HG03108 (cell line): Measurements from ENCODE around the gene MOB2.
"Not testable (repeated sequence)": the region's sequence is repeated elsewhere in the genome, so short reads cannot be mapped to it uniquely, and the experiment has no call there.

Experiments used
- ATAC-seq: cut with Tn5 transposase; IDR thresholded peaks from one replicate; pipeline ENCODE4 v1.9.1; 2021; ENCODE audit warnings: moderate library complexity; ENCODE audit not compliant: unreplicated experiment

Gene MOB2

GRCh38 chr11:1444823-1445422 is 41.7 kb downstream of the MOB2 start:
- no peak for ATAC-seq

DNA sequence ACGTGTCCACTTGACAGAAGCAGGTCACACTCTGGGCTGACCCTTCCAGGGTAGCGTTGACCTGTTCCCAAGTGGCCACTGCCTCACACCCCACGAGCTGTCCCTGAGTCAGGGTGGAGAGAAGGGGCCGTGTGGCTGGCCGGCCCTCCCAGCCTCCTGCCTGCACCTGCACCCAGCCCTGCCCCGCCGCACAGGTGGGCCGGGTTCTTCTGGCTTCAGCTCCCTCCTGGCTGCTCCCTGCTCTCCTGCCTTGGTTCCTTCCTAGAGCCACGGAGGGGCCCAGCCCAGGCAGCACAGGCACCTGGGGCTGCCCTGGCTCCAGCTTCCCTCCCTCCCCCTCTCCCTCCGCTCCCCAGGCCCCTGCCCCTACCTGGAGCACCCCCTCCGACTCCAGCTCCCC is 42.3 kb downstream of the MOB2 start:
- ATAC-seq: no peak

DNA sequence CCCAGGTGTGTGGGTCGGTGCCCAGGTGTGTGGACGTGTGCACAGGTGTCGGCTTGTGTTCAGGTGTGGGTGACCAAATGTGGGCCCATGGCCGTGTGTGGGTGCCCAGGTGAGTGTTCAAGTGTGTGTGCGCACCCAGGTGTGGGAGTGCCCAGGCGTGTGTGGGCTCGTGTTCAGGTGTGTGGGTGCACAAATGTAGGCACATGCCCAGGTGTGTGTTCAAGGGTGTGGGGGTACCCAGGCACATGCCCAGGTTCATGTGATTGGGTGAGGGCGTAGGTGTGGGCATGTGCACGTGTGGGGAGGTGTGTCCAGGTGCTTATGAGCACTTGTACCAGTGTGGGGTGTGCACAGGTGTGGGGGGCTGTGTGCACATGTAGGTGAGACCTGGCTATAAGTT is 42.8 kb downstream of the MOB2 start:
- ATAC-seq: no peak

DNA sequence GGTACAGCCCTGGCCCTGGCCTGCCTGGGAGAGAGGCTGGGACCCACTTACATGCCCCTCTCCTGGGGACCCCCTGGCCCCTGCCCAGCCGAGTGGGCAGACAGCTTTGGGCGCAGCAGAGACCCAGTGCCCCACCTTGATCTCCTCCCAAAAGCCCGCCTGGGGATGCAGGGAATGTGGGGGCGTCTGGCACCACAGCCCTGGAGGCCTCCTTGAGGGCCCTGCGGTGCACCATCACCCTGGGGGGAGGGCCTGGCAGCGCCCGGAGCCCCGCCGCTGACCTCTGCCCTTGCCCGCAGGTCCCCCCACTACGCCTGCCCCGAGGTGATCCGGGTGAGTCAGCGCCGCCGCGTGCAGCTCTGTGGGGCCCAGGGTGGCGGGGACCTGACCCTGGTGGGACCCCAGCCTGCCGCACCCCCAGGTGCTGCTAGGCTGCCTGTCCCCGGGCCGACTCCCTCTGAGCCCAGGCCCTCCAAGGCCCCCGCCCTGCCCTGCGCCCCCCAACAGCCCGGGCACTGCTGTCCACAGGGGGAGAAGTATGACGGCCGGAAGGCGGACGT is 43.7 kb downstream of the MOB2 start:
- ATAC-seq: no peak

DNA sequence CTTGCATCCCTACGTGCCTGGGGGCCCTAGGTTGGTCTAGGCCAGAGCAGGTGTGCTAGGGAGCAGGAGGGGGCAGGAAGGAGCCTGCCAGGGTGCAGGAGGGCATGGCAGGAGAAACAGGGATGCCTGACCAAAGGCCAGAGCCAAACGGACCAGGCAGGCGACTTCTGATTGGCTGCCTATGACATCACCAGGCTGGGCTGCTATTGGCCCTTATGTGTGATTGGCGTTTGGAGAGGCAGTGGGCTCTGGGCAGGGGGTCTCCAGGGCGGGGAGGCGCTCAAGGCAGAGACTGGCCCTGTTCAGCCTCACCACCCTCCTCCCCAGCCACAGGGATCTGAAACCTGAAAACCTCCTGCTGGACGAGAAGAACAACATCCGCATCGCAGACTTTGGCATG is 44.4 kb downstream of the MOB2 start:
- no peak for ATAC-seq

GRCh38 chr11:1440496-1440895 is 46.1 kb downstream of the MOB2 start:
- ATAC-seq: no peak

- ATAC-seq: no peak
Observed at GRCh38 chr11:1440066-1440465, 46.5 kb downstream of the MOB2 start.

GRCh38 chr11:1439341-1439740 is 47.2 kb downstream of the MOB2 start:
- ATAC-seq: no peak

DNA sequence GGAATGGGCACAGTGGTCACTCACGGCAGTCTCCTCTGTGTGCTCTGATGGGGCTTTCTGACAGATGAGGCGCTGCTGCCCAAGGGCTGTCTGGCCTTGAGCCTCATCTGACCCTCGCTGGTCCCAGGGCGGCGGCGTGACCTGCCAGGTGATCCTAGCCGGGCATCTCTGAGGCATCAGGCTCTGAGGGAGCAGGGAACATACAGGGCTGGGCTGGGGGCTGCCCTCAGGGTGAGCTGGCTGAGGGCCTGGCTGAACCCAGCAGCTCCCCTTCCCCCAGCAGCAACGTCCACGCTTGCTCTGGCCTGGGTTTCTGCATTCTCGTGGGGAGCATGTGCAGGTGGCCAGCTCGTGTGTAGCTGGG is 47.6 kb downstream of the MOB2 start:
- ATAC-seq: no peak

DNA sequence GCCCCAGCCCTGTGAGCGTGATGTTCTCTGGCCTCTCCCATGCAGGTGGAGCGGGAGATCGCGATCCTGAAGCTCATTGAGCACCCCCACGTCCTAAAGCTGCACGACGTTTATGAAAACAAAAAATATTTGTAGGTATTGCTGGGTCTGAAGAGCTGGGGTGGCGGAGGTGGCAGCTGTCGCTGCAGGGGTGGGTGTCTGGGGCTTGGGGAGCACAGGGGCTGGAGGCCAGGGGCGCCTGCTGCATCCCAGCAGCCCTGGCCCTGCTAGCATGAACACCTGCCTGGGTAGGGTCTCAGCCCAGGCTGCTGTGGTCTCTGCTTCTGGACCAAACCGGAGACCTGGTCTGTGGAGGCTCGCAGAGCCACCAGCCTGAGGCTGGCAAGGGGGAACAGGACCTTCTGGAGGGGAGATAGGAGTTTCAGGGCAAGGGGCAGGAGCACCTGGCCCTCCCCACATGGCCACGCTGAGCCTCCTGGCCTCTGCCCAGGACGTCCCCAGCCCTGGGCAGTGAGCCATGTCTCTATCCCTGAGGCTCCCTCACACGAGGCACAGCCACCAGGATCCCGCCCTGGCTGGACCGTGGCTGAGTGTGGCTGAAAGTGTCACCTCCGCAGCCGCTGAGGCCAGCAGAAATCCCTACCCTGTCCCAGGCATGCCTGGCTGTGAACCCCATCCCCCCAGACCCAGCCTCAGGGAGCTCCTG is 48.2 kb downstream of the MOB2 start:
- ATAC-seq: no peak

DNA sequence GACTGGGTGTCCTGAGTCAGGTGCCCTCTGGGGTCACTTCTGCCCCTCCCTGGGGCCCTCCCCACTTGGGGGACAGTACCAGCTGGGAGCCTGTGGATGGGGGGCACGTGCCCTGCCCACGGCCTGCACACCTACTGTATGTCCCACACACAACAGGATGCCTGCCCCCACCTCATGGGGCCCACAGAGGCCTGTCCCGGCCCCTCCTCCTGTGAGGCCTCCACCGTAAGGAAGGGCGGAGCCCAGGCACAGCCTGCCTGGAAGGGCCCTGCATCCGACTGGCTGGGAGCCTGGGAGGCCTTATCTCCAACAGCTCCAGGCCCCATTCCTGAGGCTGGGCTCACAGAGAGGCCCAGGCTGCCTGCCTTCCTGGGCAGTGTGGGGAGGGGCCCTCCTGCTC is 49.1 kb downstream of the MOB2 start:
- no peak for ATAC-seq

- no peak for ATAC-seq
Observed at GRCh38 chr11:1436468-1437039, 50.0 kb downstream of the MOB2 start.

DNA sequence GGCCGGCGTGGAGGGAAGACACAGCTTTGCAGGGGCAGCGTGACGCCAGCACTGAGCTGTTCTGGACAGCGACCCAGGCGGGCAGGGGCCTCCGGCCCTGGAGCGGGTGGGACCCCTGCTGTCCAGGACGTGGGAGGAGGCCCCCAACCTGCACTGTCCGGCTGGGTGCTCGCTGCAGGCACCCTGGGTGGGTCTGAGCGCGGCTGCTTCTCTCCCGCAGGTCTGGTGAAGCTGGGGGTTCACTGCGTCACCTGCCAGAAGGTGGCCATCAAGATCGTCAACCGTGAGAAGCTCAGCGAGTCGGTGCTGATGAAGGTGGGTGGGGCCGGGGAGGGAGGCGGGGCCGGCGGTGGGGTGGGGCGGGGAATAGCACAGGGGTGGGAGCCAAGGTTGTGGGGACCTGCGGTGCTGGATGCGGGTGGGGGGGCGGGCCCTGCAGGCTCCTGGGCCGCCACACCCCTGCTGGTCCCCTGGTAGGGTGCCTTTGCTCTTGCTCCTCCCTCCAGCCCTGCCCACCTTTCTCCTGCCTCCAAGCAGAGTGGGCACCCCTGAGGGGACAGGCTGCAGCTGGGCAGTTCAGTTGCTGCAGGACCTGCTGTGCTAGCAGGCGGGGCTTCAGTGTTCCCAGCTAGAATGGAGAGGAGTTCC is 50.6 kb downstream of the MOB2 start:
- ATAC-seq: no peak

DNA sequence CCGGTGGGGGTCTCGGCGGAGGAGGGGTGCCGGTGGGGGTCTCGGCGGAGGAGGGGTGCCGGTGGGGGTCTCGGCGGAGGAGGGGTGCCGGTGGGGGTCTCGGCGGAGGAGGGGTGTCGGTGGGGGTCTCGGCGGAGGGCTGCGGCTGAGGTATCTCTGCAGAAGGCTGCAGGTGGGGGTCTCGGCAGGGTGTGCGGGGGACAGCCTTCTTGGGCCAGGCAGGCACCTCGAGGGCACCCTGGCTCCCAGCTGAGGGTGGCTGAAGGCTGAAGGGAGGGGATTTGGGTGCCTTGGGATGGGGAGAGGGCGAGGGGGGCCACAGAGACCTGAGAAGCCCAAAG is 51.1 kb downstream of the MOB2 start:
- not testable (repeated sequence) for ATAC-seq

DNA sequence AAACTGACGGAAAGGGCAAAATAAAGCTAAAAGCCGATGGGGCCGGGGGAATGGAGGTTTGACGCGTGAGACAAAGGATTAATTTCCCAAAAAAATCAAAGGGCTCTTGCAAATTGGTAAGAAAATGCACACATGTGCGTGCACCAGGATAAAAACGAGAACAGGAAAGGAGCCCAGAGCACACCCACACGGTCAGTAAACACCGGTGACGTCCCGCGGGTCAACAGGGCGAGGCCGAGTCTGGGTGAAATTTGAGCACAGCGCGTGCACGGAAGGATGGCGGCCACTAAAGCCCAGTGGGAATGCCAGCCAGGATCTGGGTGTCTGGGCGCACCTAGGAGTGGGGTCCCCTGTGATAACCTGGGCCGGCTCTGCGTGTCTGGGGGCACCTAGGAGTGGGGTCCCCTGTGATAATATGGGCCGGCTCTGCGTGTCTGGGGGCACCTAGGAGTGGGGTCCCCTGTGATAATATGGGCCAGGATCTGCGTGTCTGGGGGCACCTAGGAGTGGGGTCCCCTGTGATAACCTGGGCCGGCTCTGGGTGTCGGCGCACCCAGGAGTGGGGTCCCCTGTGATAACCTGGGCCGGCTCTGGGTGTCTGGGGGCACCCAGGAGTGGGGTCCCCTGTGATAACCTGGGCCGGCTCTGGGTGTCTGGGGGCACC is 52.5 kb downstream of the MOB2 start:
- no peak for ATAC-seq

DNA sequence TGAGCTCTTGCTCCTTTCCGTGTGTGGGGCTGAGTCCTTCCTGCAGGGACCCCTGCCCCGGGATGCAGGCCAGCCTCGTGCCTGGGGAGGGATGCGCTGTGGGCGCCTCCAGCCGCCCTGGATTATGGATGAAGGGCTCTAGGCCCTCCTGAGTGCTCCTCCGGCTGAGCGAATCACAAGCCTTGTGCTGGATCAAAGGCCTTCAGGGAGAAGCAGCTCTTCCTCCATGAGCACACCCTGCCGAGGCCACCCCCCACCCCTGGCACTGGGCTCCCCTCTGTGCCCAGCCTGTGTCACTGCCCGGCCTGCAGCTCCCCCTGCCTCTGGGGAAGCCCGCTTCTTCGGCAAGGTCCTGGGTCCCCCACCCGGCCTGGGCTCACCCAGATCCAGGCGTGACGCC is 53.0 kb downstream of the MOB2 start:
- ATAC-seq: no peak

DNA sequence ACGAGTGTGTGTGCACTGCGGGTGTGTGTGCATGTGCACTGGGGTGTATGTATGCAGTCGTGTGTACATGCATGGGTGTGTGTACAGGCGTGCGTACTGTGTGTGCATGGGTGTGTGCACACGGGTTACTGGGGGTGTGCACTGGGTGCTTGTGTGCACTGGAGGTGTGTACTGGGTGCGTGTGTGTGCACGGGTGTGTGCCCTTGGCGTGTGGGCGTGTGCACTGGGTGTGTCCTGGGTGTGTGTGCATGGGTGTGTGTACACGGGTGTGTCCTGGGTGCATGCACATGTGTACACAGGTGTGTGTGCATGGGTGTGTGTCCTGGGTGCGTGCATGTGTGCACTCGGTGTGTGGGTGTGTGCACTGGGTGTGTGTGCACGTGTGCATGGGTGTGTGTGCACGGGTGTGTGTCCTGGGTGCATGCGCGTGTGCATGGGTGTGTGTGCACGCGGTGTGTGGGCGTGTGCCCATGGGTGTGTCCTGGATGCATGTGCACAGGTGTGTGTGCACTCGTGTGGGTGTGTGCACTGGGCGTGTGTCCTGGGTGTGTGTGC is 57.7 kb downstream of the MOB2 start:
- no peak for ATAC-seq

DNA sequence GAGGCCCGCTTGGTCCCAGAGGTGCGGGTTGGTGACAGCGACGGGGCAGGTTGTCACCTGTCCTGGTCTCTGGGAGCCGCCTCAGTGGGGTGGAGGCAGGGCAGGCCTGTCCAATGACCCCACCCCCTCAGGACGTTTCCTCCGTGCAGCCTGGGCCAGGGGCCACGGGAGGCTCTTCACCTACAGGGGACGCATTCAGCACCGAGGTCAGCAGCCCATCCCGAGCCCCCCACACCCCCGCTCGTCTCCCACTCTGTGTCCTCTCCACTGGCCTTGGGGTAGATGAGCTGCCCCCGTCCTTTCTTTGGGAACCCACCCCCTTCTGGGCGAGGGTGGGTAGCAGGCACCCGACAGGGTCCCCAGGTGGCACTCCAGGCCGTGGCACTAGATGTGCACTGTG is 61.1 kb downstream of the MOB2 start:
- ATAC-seq: no peak

GRCh38 chr11:1425006-1425405 is 61.6 kb downstream of the MOB2 start:
- no peak for ATAC-seq

GRCh38 chr11:1423406-1423805 is 63.2 kb downstream of the MOB2 start:
- ATAC-seq: not testable (repeated sequence)

GRCh38 chr11:1422981-1423380 is 63.6 kb downstream of the MOB2 start:
- ATAC-seq: no peak
